HUES6 (cell line): Measurements from ENCODE around the gene LLGL2.

ENCODE experiments used
- H3K27ac ChIP-seq: 2 replicates; pipeline ENCODE4 v1.7.0; 2013; ENCODE audit warnings: low read depth, mild to moderate bottlenecking, low read length, inconsistent platforms
- H3K27me3 ChIP-seq: 2 replicates; pipeline ENCODE4 v1.6.1; 2013; ENCODE audit warnings: low read length; ENCODE audit not compliant: control insufficient read depth, insufficient read depth
- H3K36me3 ChIP-seq: 2 replicates; pipeline ENCODE4 v1.6.1; 2013; ENCODE audit warnings: low read length; ENCODE audit not compliant: control insufficient read depth, insufficient read depth
- H3K4me1 ChIP-seq: 2 replicates; pipeline ENCODE4 v1.6.1; 2013; ENCODE audit warnings: low read length; ENCODE audit not compliant: control insufficient read depth, insufficient read depth
- H3K4me3 ChIP-seq: 2 replicates; pipeline ENCODE4 v1.5.1; 2013; ENCODE audit warnings: low read depth, low read length
- H3K9ac ChIP-seq: one replicate; pipeline ENCODE4 v1.6.1; 2013; ENCODE audit warnings: mild to moderate bottlenecking, low read length
- H3K9me3 ChIP-seq: 2 replicates; pipeline ENCODE4 v1.6.1; 2013; ENCODE audit warnings: low read depth, low read length; ENCODE audit not compliant: control insufficient read depth, insufficient read depth

The LLGL2 gene

GRCh38 chr17:75557075-75557851, 31.8 kb downstream of the LLGL2 start:
- Histone ChIP-seq H3K4me3 (no peak overlapping the region), H3K4me1 (peaks cover 21% of the 10 kb centered on the region; the same call in 1 of the 2 replicates), H3K9ac (no peak overlapping the region), H3K9me3 (no peaks in the 10 kb centered on the region), H3K36me3 (peaks cover 2% of the 10 kb centered on the region; the same call in 1 of the 2 replicates), H3K27ac (peak overlapping the region; percentile 71; the same call in 1 of the 2 replicates), H3K27me3 (no peaks in the 10 kb centered on the region)

GRCh38 chr17:75557852-75558665, 32.6 kb downstream of the LLGL2 start:
- Histone ChIP-seq H3K9ac (no peak overlapping the region), H3K36me3 (peaks cover 5% of the 10 kb centered on the region; the same call in 1 of the 2 replicates), H3K27ac (no peak overlapping the region), H3K27me3 (no peaks in the 10 kb centered on the region), H3K4me3 (no peak overlapping the region), H3K9me3 (no peaks in the 10 kb centered on the region), H3K4me1 (peaks cover 14% of the 10 kb centered on the region; the same call in 1 of the 2 replicates)

- H3K4me3 ChIP-seq: no peak overlapping the region
- H3K27ac ChIP-seq: no peak overlapping the region
- no peak overlapping the region for H3K9ac ChIP-seq
- H3K36me3 ChIP-seq: peaks cover 14% of the 10 kb centered on the region
- H3K27me3 ChIP-seq: no peaks in the 10 kb centered on the region
- H3K9me3 ChIP-seq: no peaks in the 10 kb centered on the region
- peaks cover 10% of the 10 kb centered on the region; the same call in 1 of the 2 replicates for H3K4me1 ChIP-seq
These were observed 33.4 kb downstream of the LLGL2 start for GRCh38 chr17:75558666-75559530.

- Histone ChIP-seq H3K4me1 (peaks cover 12% of the 10 kb centered on the region; the same call in 1 of the 2 replicates), H3K27me3 (no peaks in the 10 kb centered on the region), H3K4me3 (no peak overlapping the region), H3K27ac (no peak overlapping the region), H3K9me3 (no peaks in the 10 kb centered on the region), H3K9ac (no peak overlapping the region), H3K36me3 (peaks cover 20% of the 10 kb centered on the region)
These were observed 34.5 kb downstream of the LLGL2 start for GRCh38 chr17:75559958-75560533.

GRCh38 chr17:75561927-75562603, 36.6 kb downstream of the LLGL2 start:
- Histone ChIP-seq H3K9me3 (no peaks in the 10 kb centered on the region), H3K4me1 (peaks cover 13% of the 10 kb centered on the region; the same call in 1 of the 2 replicates), H3K27me3 (no peaks in the 10 kb centered on the region), H3K9ac (no peak overlapping the region), H3K4me3 (no peak overlapping the region), H3K27ac (no peak overlapping the region), H3K36me3 (peaks cover 31% of the 10 kb centered on the region)

GRCh38 chr17:75563063-75563758, 37.7 kb downstream of the LLGL2 start:
- no peaks in the 10 kb centered on the region for H3K27me3 ChIP-seq
- peaks cover 31% of the 10 kb centered on the region for H3K36me3 ChIP-seq

GRCh38 chr17:75564195-75564594, 38.7 kb downstream of the LLGL2 start:
- Histone ChIP-seq H3K9me3 (no peaks in the 10 kb centered on the region), H3K4me3 (no peak overlapping the region), H3K27me3 (no peaks in the 10 kb centered on the region), H3K4me1 (peaks cover 5% of the 10 kb centered on the region; the same call in 1 of the 2 replicates), H3K36me3 (peaks cover 32% of the 10 kb centered on the region), H3K27ac (no peak overlapping the region), H3K9ac (no peak overlapping the region)

More at GRCh38 chr17:75563063-75563758, 37.7 kb downstream of the LLGL2 start:
- Histone ChIP-seq H3K4me3 (no peak overlapping the region), H3K4me1 (peaks cover 5% of the 10 kb centered on the region; the same call in 1 of the 2 replicates), H3K9me3 (no peaks in the 10 kb centered on the region), H3K27ac (no peak overlapping the region), H3K9ac (no peak overlapping the region)

GRCh38 chr17:75565066-75565465, 39.6 kb downstream of the LLGL2 start:
- no peaks in the 10 kb centered on the region for H3K27me3 ChIP-seq
- no peak overlapping the region for H3K9ac ChIP-seq
- no peaks in the 10 kb centered on the region for H3K9me3 ChIP-seq
- no peak overlapping the region for H3K4me3 ChIP-seq
- H3K4me1 ChIP-seq: peaks cover 5% of the 10 kb centered on the region; the same call in 1 of the 2 replicates
- peaks cover 36% of the 10 kb centered on the region for H3K36me3 ChIP-seq
- H3K27ac ChIP-seq: no peak overlapping the region

- Histone ChIP-seq H3K9me3 (no peaks in the 10 kb centered on the region), H3K27ac (no peak overlapping the region), H3K27me3 (no peaks in the 10 kb centered on the region), H3K4me1 (peaks cover 5% of the 10 kb centered on the region; the same call in 1 of the 2 replicates), H3K4me3 (no peak overlapping the region), H3K36me3 (peaks cover 41% of the 10 kb centered on the region), H3K9ac (no peak overlapping the region)
These were observed 40.1 kb downstream of the LLGL2 start for GRCh38 chr17:75565618-75566017.
